WTC11 (cell line): Measurements from ENCODE around the gene CFAP300. TPM values are rescaled to one million over a fixed set of nuclear protein-coding genes. Genes with fewer than 3 reads are reported as not detected.

Experiments
- ATAC-seq: fragments of 200-7000 bp; cut with Tn5 transposase; 2 replicates; pipeline ENCODE4 v1.10.0; 2021; ENCODE audit warnings: mild to moderate bottlenecking, moderate library complexity
- CTCF ChIA-PET: fragments of 300-600 bp; sonication (Branson Sonifier 250); formaldehyde crosslinking; loops from one replicate; lab custom pipeline; 2021; ENCODE audit warnings: antibody characterized with exemption; lab: Charles Lee
- POLR2A ChIA-PET: fragments of 350-600 bp; sonication (Branson Sonifier 250); formaldehyde crosslinking; loops from one replicate; lab custom pipeline; 2021; ENCODE audit warnings: antibody characterized with exemption; lab: Charles Lee
- DNase-seq: peaks from one replicate; pipeline ENCODE4 v3.0.0; 2021; ENCODE audit warnings: low spot score
- H3K27ac Mint-ChIP-seq: 2 replicates; pipeline ENCODE4 v1.8.0; 2021; ENCODE audit warnings: mixed read lengths
- H3K27me3 Mint-ChIP-seq: 2 replicates; pipeline ENCODE4 v1.8.0; 2021; ENCODE audit warnings: low read depth, mild to moderate bottlenecking, moderate library complexity, mixed read lengths
- H3K36me3 Mint-ChIP-seq: 2 replicates; pipeline ENCODE4 v1.8.0; 2021; ENCODE audit warnings: mixed read lengths
- H3K4me1 Mint-ChIP-seq: 2 replicates; pipeline ENCODE4 v1.8.0; 2022; ENCODE audit warnings: mixed read lengths
- H3K4me3 Mint-ChIP-seq: 2 replicates; pipeline ENCODE4 v1.8.0; 2021; ENCODE audit warnings: mild to moderate bottlenecking, moderate library complexity, mixed read lengths
- H3K9me3 Mint-ChIP-seq: 2 replicates; pipeline ENCODE4 v1.8.0; 2021; ENCODE audit warnings: mixed read lengths
- AR ChIP-seq: fragments of 250-450 bp; sonication (Bioruptor Pico); IDR thresholded peaks from 2 replicates; pipeline ENCODE4 v1.9.0; 2021; ENCODE audit warnings: mild to moderate bottlenecking
- ATF1 ChIP-seq: sonication (generic); formaldehyde crosslinking; IDR thresholded peaks from 2 replicates; pipeline ENCODE4 v1.8.1; 2023; ENCODE audit warnings: mild to moderate bottlenecking, moderate library complexity, missing genetic modification reagents
- CREB1 ChIP-seq: sonication (generic); formaldehyde crosslinking; IDR thresholded peaks from 2 replicates; pipeline ENCODE4 v1.8.0; 2023; ENCODE audit warnings: mild to moderate bottlenecking, missing genetic modification reagents
- FOXP4 ChIP-seq: sonication (generic); formaldehyde crosslinking; IDR thresholded peaks from 2 replicates; pipeline ENCODE4 v1.8.0; 2022; ENCODE audit warnings: mild to moderate bottlenecking, missing genetic modification reagents
- HMGA2 ChIP-seq: fragments of 250-450 bp; sonication (Bioruptor Pico); IDR thresholded peaks from 2 replicates; pipeline ENCODE4 v1.4.0; 2021; ENCODE audit warnings: mild to moderate bottlenecking, moderate library complexity
- MAX ChIP-seq: sonication (generic); formaldehyde crosslinking; IDR thresholded peaks from 2 replicates; pipeline ENCODE4 v1.8.0; 2022; ENCODE audit warnings: mild to moderate bottlenecking, missing genetic modification reagents
- MYBL2 ChIP-seq: sonication (generic); formaldehyde crosslinking; IDR thresholded peaks from 2 replicates; pipeline ENCODE4 v1.8.1; 2023; ENCODE audit warnings: mild to moderate bottlenecking, moderate library complexity, missing genetic modification reagents
- NFE2L1 ChIP-seq: sonication (generic); formaldehyde crosslinking; IDR thresholded peaks from 2 replicates; pipeline ENCODE4 v1.8.1; 2023; ENCODE audit warnings: missing genetic modification reagents
- NR2C2 ChIP-seq: sonication (generic); formaldehyde crosslinking; IDR thresholded peaks from 2 replicates; pipeline ENCODE4 v1.8.0; 2022; ENCODE audit warnings: mild to moderate bottlenecking, missing genetic modification reagents
- PRRX2 ChIP-seq: fragments of 250-450 bp; sonication (Bioruptor Pico); IDR thresholded peaks from 2 replicates; pipeline ENCODE4 v1.8.0; 2021; ENCODE audit warnings: mild to moderate bottlenecking
- TEAD4 ChIP-seq: sonication (generic); formaldehyde crosslinking; IDR thresholded peaks from 2 replicates; pipeline ENCODE4 v1.8.0; 2022; ENCODE audit warnings: mild to moderate bottlenecking, missing genetic modification reagents
- ZBTB21 ChIP-seq: sonication (generic); formaldehyde crosslinking; IDR thresholded peaks from 2 replicates; pipeline ENCODE4 v1.8.1; 2023; ENCODE audit warnings: mild to moderate bottlenecking, missing genetic modification reagents, borderline replicate concordance
- ZNF219 ChIP-seq: sonication (generic); formaldehyde crosslinking; IDR thresholded peaks from 2 replicates; pipeline ENCODE4 v1.8.0; 2023; ENCODE audit warnings: missing genetic modification reagents, mild to moderate bottlenecking, borderline replicate concordance
- ZNF416 ChIP-seq: fragments of 250-450 bp; sonication (Bioruptor Pico); IDR thresholded peaks from 2 replicates; pipeline ENCODE4 v1.9.0; 2021; ENCODE audit warnings: mild to moderate bottlenecking, inconsistent platforms
- ZNF671 ChIP-seq: fragments of 250-450 bp; sonication (Bioruptor Pico); IDR thresholded peaks from 2 replicates; pipeline ENCODE4 v1.8.0; 2021; ENCODE audit warnings: mild to moderate bottlenecking
- total RNA-seq: library from RNA; stranded (reverse); gene quantifications from 3 replicates; pipeline ENCODE4 v1.2.3, GENCODE V29; 2021
- TF ChIP-seq, protein P1 (sequence below): sonication (generic); formaldehyde crosslinking; IDR thresholded peaks from 2 replicates; pipeline ENCODE4 v1.8.0; 2023; ENCODE audit warnings: missing genetic modification reagents, mild to moderate bottlenecking, borderline replicate concordance
- TF ChIP-seq, protein P2 (sequence below): sonication (generic); formaldehyde crosslinking; IDR thresholded peaks from 2 replicates; pipeline ENCODE4 v1.8.1; 2022; ENCODE audit warnings: low read depth, mild to moderate bottlenecking, moderate library complexity, missing genetic modification reagents, borderline replicate concordance
- TF ChIP-seq, protein P3 (sequence below): fragments of 250-450 bp; sonication (Bioruptor Pico); IDR thresholded peaks from 2 replicates; pipeline ENCODE4 v2.1.2; 2022; ENCODE audit warnings: mild to moderate bottlenecking, moderate library complexity
- TF ChIP-seq, protein P4 (sequence below): sonication (generic); formaldehyde crosslinking; IDR thresholded peaks from 2 replicates; pipeline ENCODE4 v1.8.1; 2022; ENCODE audit warnings: mild to moderate bottlenecking, moderate library complexity, missing genetic modification reagents
- TF ChIP-seq, protein P5 (sequence below): sonication (generic); formaldehyde crosslinking; IDR thresholded peaks from 2 replicates; pipeline ENCODE4 v1.8.1; 2022; ENCODE audit warnings: mild to moderate bottlenecking, missing genetic modification reagents, moderate library complexity, borderline replicate concordance

The CFAP300 gene
- total RNA-seq, 1 experiment from 2014 or later: 1.1 TPM

- TF ChIP-seq MAX (CRISPR knock-in tag) (no peak), ZBTB21 (CRISPR knock-in tag) (no peak), MYBL2 (CRISPR knock-in tag) (no peak)
- TF ChIP-seq, protein P1, sequence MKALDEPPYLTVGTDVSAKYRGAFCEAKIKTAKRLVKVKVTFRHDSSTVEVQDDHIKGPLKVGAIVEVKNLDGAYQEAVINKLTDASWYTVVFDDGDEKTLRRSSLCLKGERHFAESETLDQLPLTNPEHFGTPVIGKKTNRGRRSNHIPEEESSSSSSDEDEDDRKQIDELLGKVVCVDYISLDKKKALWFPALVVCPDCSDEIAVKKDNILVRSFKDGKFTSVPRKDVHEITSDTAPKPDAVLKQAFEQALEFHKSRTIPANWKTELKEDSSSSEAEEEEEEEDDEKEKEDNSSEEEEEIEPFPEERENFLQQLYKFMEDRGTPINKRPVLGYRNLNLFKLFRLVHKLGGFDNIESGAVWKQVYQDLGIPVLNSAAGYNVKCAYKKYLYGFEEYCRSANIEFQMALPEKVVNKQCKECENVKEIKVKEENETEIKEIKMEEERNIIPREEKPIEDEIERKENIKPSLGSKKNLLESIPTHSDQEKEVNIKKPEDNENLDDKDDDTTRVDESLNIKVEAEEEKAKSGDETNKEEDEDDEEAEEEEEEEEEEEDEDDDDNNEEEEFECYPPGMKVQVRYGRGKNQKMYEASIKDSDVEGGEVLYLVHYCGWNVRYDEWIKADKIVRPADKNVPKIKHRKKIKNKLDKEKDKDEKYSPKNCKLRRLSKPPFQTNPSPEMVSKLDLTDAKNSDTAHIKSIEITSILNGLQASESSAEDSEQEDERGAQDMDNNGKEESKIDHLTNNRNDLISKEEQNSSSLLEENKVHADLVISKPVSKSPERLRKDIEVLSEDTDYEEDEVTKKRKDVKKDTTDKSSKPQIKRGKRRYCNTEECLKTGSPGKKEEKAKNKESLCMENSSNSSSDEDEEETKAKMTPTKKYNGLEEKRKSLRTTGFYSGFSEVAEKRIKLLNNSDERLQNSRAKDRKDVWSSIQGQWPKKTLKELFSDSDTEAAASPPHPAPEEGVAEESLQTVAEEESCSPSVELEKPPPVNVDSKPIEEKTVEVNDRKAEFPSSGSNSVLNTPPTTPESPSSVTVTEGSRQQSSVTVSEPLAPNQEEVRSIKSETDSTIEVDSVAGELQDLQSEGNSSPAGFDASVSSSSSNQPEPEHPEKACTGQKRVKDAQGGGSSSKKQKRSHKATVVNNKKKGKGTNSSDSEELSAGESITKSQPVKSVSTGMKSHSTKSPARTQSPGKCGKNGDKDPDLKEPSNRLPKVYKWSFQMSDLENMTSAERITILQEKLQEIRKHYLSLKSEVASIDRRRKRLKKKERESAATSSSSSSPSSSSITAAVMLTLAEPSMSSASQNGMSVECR (CRISPR knock-in tag): no peak
- TF ChIP-seq, protein P2, sequence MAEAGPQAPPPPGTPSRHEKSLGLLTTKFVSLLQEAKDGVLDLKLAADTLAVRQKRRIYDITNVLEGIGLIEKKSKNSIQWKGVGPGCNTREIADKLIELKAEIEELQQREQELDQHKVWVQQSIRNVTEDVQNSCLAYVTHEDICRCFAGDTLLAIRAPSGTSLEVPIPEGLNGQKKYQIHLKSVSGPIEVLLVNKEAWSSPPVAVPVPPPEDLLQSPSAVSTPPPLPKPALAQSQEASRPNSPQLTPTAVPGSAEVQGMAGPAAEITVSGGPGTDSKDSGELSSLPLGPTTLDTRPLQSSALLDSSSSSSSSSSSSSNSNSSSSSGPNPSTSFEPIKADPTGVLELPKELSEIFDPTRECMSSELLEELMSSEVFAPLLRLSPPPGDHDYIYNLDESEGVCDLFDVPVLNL (CRISPR knock-in tag): no peak
- TF ChIP-seq, protein P3, sequence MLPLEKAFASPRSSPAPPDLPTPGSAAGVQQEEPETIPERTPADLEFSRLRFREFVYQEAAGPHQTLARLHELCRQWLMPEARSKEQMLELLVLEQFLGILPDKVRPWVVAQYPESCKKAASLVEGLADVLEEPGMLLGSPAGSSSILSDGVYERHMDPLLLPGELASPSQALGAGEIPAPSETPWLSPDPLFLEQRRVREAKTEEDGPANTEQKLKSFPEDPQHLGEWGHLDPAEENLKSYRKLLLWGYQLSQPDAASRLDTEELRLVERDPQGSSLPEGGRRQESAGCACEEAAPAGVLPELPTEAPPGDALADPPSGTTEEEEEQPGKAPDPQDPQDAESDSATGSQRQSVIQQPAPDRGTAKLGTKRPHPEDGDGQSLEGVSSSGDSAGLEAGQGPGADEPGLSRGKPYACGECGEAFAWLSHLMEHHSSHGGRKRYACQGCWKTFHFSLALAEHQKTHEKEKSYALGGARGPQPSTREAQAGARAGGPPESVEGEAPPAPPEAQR (CRISPR knock-in tag): no peak
Measured at GRCh38 chr11:102062106-102062505, 14.9 kb downstream of the CFAP300 start (continued).

GRCh38 chr11:102064316-102064715 is 17.1 kb downstream of the CFAP300 start:
- Mint-ChIP-seq H3K9me3 (0 out of 2 replicates have a peak, but pooled peaks cover 4% of the 10 kb centered on the region), H3K27me3 (no peaks in the 10 kb centered on the region), H3K36me3 (no peaks in the 10 kb centered on the region), H3K4me3 (no peak overlapping the region), H3K4me1 (no peaks in the 10 kb centered on the region), H3K27ac (no peak overlapping the region)
- ChIA-PET CTCF (no interaction called here), POLR2A (no interaction called here)
- ATAC-seq (no peak), DNase-seq (no peak)
- TF ChIP-seq ATF1 (CRISPR knock-in tag) (no peak), TEAD4 (no peak), ZNF416 (CRISPR knock-in tag) (no peak), NR2C2 (CRISPR knock-in tag) (no peak), HMGA2 (CRISPR knock-in tag) (no peak), FOXP4 (CRISPR knock-in tag) (no peak), NFE2L1 (CRISPR knock-in tag) (no peak), ZNF219 (no peak), AR (CRISPR knock-in tag) (no peak), CREB1 (CRISPR knock-in tag) (no peak), PRRX2 (CRISPR knock-in tag) (no peak), ZNF671 (CRISPR knock-in tag) (no peak)
- TF ChIP-seq, protein P4, sequence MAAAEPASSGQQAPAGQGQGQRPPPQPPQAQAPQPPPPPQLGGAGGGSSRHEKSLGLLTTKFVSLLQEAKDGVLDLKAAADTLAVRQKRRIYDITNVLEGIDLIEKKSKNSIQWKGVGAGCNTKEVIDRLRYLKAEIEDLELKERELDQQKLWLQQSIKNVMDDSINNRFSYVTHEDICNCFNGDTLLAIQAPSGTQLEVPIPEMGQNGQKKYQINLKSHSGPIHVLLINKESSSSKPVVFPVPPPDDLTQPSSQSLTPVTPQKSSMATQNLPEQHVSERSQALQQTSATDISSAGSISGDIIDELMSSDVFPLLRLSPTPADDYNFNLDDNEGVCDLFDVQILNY (CRISPR knock-in tag): no peak
- TF ChIP-seq, protein P5, sequence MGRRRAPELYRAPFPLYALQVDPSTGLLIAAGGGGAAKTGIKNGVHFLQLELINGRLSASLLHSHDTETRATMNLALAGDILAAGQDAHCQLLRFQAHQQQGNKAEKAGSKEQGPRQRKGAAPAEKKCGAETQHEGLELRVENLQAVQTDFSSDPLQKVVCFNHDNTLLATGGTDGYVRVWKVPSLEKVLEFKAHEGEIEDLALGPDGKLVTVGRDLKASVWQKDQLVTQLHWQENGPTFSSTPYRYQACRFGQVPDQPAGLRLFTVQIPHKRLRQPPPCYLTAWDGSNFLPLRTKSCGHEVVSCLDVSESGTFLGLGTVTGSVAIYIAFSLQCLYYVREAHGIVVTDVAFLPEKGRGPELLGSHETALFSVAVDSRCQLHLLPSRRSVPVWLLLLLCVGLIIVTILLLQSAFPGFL (CRISPR knock-in tag): no peak
